IPS-20b (cell line): ENCODE measurements around the gene TAF12.
"Not testable (repeated sequence)": the region's sequence is repeated elsewhere in the genome, so short reads cannot be mapped to it uniquely, and the experiment has no call there.

Source experiments
- H3K27ac ChIP-seq: one replicate; pipeline ENCODE4 v1.5.1; 2013; ENCODE audit warnings: low read length
- H3K27me3 ChIP-seq: 2 replicates; pipeline ENCODE4 v1.6.1; 2013; ENCODE audit warnings: mild to moderate bottlenecking, low read length, inconsistent platforms; ENCODE audit not compliant: insufficient read depth
- H3K36me3 ChIP-seq: 2 replicates; pipeline ENCODE4 v1.6.1; 2013; ENCODE audit warnings: low read depth, mild to moderate bottlenecking, inconsistent platforms, low read length, moderate library complexity; ENCODE audit not compliant: insufficient read depth
- H3K4me1 ChIP-seq: 2 replicates; pipeline ENCODE4 v1.6.1; 2013; ENCODE audit warnings: mild to moderate bottlenecking, control low read depth, inconsistent platforms, low read length, moderate library complexity; ENCODE audit not compliant: insufficient read depth
- H3K4me3 ChIP-seq: 2 replicates; pipeline ENCODE4 v1.5.1; 2013; ENCODE audit warnings: mild to moderate bottlenecking, low read length, inconsistent platforms
- H3K9ac ChIP-seq: 2 replicates; pipeline ENCODE4 v1.6.1; 2013; ENCODE audit warnings: low read depth, mild to moderate bottlenecking, inconsistent platforms, low read length, moderate library complexity
- H3K9me3 ChIP-seq: 2 replicates; pipeline ENCODE4 v1.6.1; 2013; ENCODE audit warnings: mild to moderate bottlenecking, low read depth, low read length, inconsistent platforms; ENCODE audit not compliant: insufficient read depth

Gene TAF12

DNA sequence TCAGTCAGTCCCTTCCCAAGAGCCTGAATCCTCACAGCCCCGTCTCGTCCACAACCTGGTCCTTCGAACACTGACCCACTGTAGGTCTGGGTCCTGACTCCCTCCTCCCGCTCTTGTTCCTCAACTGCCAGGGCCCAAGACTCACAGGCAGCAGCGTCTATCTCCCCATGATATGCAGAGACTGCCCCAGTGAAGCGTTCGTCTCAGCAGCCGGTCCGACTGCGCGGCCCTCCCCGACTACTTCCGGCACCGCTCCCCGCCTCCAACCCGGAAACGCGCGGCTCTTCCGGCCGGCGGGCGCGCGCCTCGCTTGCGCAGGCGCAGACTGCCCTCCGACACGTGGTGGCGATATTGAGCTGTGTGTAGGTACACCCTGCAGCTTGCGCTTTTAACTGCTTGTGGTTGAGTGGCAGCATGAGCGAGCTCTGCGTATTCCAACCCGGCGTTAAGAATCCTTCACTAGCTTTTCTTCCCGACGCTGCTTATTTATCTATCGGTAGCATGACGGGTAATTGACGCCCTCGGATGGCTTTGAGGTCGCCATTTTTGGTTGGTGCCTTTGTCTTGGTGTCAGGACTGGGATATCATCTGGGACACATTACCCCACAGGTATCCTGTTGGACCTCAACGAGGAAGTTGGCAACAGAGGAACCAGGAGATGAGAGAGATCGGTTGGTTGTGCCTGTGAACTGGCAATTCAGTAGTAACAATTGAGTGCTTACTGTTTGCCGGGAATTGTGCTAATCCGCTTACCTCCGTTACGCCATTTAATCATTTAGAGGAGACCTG lies at the start of gene TAF12:
TSS of gene TAF12 (minus strand) at position 221 of the 789 bp plus-strand sequence. CDS start 20,986 bp downstream, outside the sequence.
- Histone ChIP-seq H3K36me3 (no peaks in the 10 kb centered on the region), H3K4me3 (peak within 1 kb of the TSS; percentile 89), H3K27ac (peak within 1 kb of the TSS; percentile 67), H3K9ac (peak within 1 kb of the TSS; percentile 93), H3K4me1 (peaks cover 4% of the 10 kb centered on the region; the same call in 1 of the 2 replicates), H3K9me3 (no peaks in the 10 kb centered on the region), H3K27me3 (no peaks in the 10 kb centered on the region)

DNA sequence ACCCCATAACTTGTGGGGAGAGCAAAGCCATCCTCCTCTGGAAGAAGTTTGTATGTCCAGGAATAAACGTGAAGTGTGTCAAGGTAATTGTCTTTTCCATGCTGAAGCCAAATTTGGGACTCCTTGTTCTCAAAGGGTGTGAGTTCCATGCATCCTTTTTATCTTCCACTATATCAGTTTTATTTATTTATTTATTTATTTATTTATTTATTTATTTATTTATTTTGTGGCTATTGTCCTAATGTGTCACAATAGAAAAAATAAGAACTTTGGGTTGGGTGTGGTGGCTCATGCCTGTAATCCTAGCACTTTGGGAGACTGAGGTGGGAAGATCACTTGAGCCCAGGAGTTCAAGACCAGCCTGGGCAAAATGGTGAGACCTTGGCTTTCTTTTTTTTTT lies 48.8 kb upstream of the TAF12 start:
- not testable (repeated sequence) for H3K4me1 ChIP-seq, H3K9ac ChIP-seq, H3K27me3 ChIP-seq, H3K9me3 ChIP-seq, H3K4me3 ChIP-seq, H3K27ac ChIP-seq
- peaks cover 60% of the 10 kb centered on the region for H3K36me3 ChIP-seq

DNA sequence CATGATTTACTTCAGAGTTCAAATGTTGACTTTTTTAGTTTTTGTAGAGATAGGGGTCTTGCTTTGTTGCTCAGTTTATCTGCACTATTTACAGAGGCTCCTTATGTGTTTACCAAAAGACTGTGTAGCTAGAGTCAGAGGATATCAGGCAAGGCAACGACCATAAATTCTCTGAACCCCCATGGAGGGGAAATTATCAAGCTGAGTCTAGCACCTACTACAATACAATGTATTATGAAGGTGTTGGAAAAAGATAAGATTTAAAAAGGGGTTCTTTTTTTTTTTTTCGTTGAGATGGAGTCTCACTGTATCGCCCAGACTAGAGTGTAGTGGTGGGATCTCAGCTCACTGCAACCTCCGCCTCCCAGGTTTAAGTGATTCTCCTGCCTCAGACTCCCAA lies 42.1 kb upstream of the TAF12 start:
- peaks cover 55% of the 10 kb centered on the region for H3K36me3 ChIP-seq
- H3K9ac ChIP-seq, result no peak overlapping the region
- no peak overlapping the region for H3K4me3 ChIP-seq
- H3K4me1 ChIP-seq, result no peaks in the 10 kb centered on the region
- no peak overlapping the region for H3K27ac ChIP-seq
- H3K9me3 ChIP-seq, result no peaks in the 10 kb centered on the region
- no peaks in the 10 kb centered on the region for H3K27me3 ChIP-seq

- no peaks in the 10 kb centered on the region for H3K4me1 ChIP-seq
- no peaks in the 10 kb centered on the region for H3K9me3 ChIP-seq
- no peak overlapping the region for H3K27ac ChIP-seq
- no peaks in the 10 kb centered on the region for H3K27me3 ChIP-seq
- H3K4me3 ChIP-seq, result no peak overlapping the region
- no peak overlapping the region for H3K9ac ChIP-seq
- peaks cover 46% of the 10 kb centered on the region for H3K36me3 ChIP-seq
These were observed 40.0 kb upstream of the TAF12 start for GRCh38 chr1:28682840-28683239.

- Histone ChIP-seq H3K9ac (no peak overlapping the region), H3K27ac (no peak overlapping the region), H3K4me1 (peaks cover 3% of the 10 kb centered on the region; the same call in 1 of the 2 replicates), H3K27me3 (no peaks in the 10 kb centered on the region), H3K4me3 (no peak overlapping the region), H3K9me3 (no peaks in the 10 kb centered on the region), H3K36me3 (peaks cover 30% of the 10 kb centered on the region)
These were observed 37.3 kb upstream of the TAF12 start for GRCh38 chr1:28680151-28680550.

DNA sequence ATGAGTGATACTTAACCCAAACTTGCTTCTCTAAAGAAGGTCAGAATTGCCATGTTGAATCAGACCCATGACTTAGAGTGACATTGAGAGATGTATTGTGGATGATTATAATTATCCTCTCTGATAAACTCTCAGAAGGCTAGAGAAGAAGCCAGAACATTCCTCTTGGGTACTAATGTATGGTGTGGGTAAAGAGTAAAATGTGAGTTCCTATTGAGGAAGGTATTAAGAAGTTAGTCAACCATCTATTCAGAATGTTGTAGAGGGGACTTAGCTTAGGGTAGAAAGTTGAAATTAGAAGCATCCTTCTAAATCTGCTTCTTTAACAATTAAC lies 33.0 kb upstream of the TAF12 start:
- H3K9ac ChIP-seq, result no peak overlapping the region; the same call in 1 of the 2 replicates

DNA sequence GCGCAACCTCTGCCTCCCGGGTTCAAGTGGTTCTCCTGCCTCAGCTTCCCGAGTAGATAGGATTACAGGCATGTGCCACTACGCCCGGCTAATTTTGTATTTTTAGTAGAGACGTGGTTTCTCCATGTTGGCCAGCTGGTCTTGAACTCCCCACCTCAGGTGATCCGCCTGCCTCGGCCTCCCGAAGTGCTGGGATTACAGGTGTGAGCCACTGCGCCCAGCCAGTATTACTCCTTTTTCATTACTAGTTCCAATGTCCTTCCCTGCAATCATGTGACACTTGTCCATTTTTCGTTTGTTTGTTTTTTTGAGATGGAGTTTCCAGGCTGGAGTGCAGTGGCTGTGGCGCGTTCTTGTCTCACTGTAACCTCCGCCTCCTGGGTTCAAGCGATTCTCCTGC lies 30.1 kb upstream of the TAF12 start:
- H3K27ac ChIP-seq, H3K27me3 ChIP-seq, H3K9me3 ChIP-seq, H3K4me1 ChIP-seq, H3K4me3 ChIP-seq, H3K9ac ChIP-seq, H3K36me3 ChIP-seq: not testable (repeated sequence)

More for the DNA sequence above, 33.0 kb upstream of the TAF12 start:
- Histone ChIP-seq H3K27me3 (no peaks in the 10 kb centered on the region), H3K9me3 (no peaks in the 10 kb centered on the region), H3K27ac (no peak overlapping the region), H3K36me3 (peaks cover under 1% of the 10 kb centered on the region; the same call in 1 of the 2 replicates), H3K4me3 (no peak overlapping the region), H3K4me1 (peaks cover 3% of the 10 kb centered on the region; the same call in 1 of the 2 replicates)

DNA sequence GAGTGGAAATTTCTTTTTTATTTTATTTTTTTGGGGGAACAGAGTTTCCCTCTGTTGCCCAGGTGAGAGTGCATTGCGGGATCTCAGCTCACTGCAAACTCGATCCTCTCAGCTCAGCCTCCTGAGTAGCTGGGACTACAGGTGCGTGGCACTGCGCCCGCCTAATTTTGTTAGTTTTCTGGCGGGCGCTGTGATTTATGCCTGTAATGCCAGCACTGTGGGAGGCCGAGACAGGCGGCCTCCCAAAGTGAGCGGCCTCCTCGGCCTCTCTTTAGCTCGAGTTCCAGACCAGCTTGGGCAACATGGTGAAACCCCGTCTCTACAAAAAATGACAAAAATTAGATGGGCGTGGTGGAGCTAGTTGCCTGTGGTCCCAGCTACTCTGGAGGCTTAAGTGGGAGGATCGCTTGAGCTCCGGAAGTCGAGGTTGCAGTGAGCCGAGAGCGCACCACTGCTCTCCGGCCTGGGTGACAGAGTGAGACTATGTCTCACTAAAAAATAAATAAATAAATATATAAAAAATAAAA lies 28.4 kb upstream of the TAF12 start:
- Histone ChIP-seq H3K27ac (no peak overlapping the region), H3K27me3 (no peaks in the 10 kb centered on the region), H3K9me3 (no peaks in the 10 kb centered on the region), H3K9ac (no peak overlapping the region), H3K4me1 (peaks cover 3% of the 10 kb centered on the region), H3K4me3 (no peak overlapping the region), H3K36me3 (no peaks in the 10 kb centered on the region)

DNA sequence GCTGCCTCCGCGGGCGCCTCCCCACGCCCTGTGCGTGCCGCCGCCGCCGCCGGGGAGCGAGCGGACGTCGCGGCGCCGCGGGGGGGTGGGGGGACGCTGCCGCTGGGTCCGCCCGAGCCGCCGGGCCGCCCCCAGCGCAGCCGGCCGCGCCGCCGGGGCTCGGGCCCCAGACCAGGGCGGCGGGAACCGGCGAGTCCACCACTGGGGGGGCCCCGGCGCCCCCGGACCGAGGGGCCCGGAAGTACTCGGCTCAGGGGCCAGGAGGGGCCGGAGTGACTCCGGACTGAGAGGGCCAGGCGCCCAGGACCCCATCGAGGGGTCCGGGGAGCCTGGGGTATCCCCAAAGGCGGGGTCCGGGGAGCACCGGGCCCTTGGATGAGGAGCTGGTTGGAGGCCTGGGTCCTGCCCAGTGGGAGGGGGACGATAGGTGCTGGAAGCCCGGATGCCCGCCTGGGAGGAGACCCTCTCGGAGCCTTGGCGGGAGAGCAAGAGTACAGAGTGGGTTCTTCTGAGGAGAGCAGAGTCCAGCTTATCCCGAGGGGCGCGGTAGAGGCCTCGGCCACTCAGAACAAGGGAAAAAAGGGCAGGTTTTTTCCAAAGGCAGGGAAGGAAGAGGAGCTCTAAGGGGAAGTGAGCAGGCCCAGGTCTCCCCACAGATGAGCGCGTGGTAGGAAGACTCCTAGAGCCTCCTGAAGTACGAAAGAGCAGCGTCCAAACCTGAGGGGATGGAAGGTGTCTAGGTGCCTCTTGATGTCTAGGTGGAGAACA lies 26.3 kb upstream of the TAF12 start:
- peak overlapping the region; percentile 90 for H3K9ac ChIP-seq
- H3K4me1 ChIP-seq, result no peaks in the 10 kb centered on the region; the same call in 1 of the 2 replicates
- H3K36me3 ChIP-seq, result no peaks in the 10 kb centered on the region
- H3K4me3 ChIP-seq, result peak overlapping the region; percentile 80
- H3K27ac ChIP-seq, result peak overlapping the region; percentile 82
- no peaks in the 10 kb centered on the region for H3K9me3 ChIP-seq
- no peaks in the 10 kb centered on the region for H3K27me3 ChIP-seq

DNA sequence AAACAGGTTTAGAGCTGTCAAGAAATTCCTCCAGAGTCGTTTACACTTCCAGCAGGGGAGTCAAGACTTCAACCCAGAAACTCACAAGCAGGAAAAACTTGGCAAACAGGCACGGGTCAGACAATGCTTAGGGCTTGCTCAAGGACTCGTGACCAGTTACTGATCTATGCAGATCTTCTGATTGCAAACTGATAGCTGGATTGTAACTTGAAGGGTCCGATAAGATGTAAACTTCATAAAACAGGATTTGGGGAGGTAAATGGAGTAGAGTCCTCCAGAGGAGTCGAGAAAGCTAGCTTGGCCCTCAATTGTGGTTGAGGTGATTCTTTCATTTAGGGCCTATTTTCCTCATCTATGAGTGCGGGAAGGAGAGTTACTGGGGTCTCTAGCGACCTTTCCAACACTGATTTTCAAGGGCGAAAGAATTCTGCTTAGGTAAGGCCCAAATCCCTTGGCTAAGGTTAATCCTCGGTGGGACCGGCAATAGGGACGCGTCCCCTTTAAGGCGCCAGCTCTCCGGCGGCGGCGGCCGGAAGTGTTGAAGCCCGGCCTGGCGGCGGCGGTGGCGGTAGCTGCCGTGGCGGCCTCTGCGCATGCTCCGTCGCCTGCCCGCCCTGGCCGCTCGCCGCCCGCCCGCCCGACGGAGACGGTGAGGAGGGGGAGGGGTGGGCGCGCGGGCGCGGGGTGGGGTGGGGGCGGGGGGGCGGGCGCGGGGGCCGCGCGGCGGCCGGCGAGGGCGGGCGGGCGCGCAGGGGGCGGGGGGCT lies 25.5 kb upstream of the TAF12 start, which contains the start of gene GMEB1:
TSS of gene GMEB1 (plus strand) at position 594 of the 765 bp plus-strand sequence. CDS start 14,829 bp downstream, outside the sequence.
- Histone ChIP-seq H3K36me3 (no peaks in the 10 kb centered on the region), H3K4me1 (no peaks in the 10 kb centered on the region; the same call in 1 of the 2 replicates), H3K9me3 (no peaks in the 10 kb centered on the region), H3K4me3 (peak within 1 kb of the TSS; percentile 80), H3K9ac (peak within 1 kb of the TSS; percentile 90), H3K27ac (peak within 1 kb of the TSS; percentile 94), H3K27me3 (no peaks in the 10 kb centered on the region)

GRCh38 chr1:28666806-28667205 lies 23.9 kb upstream of the TAF12 start:
- no peaks in the 10 kb centered on the region; the same call in 1 of the 2 replicates for H3K4me1 ChIP-seq
- H3K4me3 ChIP-seq, result no peak overlapping the region
- no peaks in the 10 kb centered on the region for H3K27me3 ChIP-seq
- H3K36me3 ChIP-seq, result no peaks in the 10 kb centered on the region
- no peak overlapping the region for H3K9ac ChIP-seq
- H3K27ac ChIP-seq, result no peak overlapping the region
- no peaks in the 10 kb centered on the region for H3K9me3 ChIP-seq
